GM18951 (cell line): ENCODE data around the gene ARHGEF10L.

Experiments used
- POLR2A ChIP-seq: IDR thresholded peaks from 4 replicates; pipeline ENCODE4 v1.6.1; 2011; ENCODE audit warnings: mild to moderate bottlenecking; ENCODE audit not compliant: insufficient read length, insufficient read depth; ENCODE audit errors: extremely low read depth
- in situ Hi-C: fragments of 300-500 bp; cut with MboI; formaldehyde crosslinking; loops from one replicate; pipeline ENCODE4 v1.12.0; 2022; ENCODE audit warnings: low sequenced_read_pairs, mixed read lengths, inconsistent platforms; ENCODE audit not compliant: unreplicated experiment

Gene ARHGEF10L

DNA sequence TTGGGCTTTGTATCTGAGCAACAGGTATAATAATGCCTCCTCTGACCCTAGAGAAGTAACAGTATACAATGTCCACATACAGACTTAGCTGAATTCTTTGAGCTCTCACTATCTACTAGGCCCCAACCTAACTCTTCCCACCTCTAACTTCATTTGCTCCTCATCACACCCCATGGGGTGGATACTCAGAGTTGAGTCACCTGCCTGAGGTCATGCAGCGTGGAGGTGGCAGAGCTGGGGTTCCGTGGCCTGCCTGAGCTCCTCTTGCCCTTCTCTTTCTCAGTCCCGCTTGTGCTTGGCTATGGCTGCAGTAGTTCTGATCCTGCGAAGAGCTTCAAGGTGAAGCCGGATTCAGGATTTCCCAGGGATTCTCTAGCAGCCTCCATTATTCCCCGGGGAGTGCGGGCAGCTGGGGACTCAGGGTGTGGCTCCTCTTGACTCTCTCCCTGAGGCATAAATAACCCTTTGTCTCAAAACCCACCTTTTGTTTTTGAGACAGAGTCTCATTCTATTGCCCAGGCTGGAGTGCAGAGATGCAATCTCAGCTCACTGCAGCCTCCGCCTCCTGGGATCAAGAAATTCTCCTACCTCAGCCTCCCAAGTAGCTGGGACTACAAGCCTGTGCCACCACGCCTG is 185.7 kb downstream of the ARHGEF10L start:
- TF ChIP-seq POLR2A, result no peak
- in situ Hi-C loops, result no loop called here

- no peak for TF ChIP-seq POLR2A
- in situ Hi-C loops, result no loop called here
These were observed 186.5 kb downstream of the ARHGEF10L start for GRCh38 chr1:17725811-17726582.

- in situ Hi-C loops, result no loop called here
- TF ChIP-seq POLR2A, result no peak
These were observed 188.7 kb downstream of the ARHGEF10L start for GRCh38 chr1:17728123-17728712.

DNA sequence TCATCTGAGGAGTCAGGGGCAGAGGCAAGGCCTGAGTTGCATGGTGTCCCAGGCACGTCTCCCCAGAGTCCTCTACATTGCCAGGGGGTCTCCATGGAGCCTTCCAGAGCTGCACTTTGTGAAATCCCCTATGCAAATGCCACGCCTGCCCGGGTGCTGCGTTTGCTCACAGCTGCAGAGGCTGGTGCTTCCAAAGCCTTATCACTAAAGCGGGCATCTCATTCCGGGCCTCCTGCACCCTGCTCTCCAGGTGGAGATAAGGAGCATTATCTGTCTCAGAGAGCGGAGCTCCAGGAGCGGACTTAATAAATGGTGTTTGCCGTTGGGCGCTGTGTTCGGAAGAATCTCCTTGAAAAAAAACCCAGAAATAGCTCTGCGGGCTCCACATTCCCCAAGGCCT is 189.8 kb downstream of the ARHGEF10L start:
- in situ Hi-C loops, result no loop called here
- TF ChIP-seq POLR2A, result no peak

- in situ Hi-C loops, result no loop called here
- no peak for TF ChIP-seq POLR2A
These were observed 190.4 kb downstream of the ARHGEF10L start for GRCh38 chr1:17729909-17730308.

DNA sequence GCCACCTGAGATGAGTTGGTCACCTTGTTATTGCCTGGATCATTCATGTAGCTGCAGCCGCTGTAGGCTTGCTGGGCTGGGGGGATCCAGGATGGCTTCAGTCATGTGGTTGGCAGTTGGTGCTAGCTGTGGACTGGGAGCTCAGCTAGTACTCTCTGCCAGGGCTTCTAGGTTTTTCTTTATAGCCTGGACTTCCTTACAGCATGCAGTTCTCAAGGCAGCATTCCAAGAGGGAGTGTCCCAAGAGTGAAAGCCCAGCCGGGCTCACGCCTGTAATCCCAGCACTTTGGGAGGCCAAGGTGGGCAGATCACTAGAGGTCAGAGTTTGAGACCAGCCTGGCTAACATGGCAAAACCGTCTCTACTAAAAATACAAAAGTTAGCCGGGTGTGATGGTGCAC is 192.0 kb downstream of the ARHGEF10L start:
- no peak for TF ChIP-seq POLR2A
- in situ Hi-C loops, result no loop called here

GRCh38 chr1:17732475-17732874 is 193.0 kb downstream of the ARHGEF10L start:
- no peak for TF ChIP-seq POLR2A
- in situ Hi-C loops, result no loop called here

- in situ Hi-C loops, result no loop called here
These were observed 194.2 kb downstream of the ARHGEF10L start for GRCh38 chr1:17733661-17734060.

DNA sequence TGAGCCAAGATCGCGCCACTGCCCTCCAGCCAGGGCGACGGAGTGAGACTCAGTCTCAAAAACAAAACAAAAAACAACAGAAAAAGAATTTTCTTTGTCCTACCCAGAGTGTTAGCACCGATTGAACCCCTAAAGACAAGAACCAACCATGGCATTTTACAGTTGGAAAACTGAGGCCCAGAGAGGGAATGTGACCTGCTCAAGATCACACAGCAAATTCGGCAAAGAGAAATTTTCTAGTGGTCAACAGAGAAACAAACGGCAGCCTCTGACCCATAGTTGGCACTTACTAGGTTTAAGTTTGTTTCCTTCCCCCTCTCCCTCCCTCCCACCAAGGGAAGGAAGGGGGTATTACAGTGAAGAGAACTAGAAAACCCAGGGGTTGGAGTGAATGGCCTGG is 195.1 kb downstream of the ARHGEF10L start:
- in situ Hi-C loops, result no loop called here
- no peak for TF ChIP-seq POLR2A

More at GRCh38 chr1:17733661-17734060, 194.2 kb downstream of the ARHGEF10L start:
- no peak for TF ChIP-seq POLR2A

GRCh38 chr1:17735348-17735747 is 195.8 kb downstream of the ARHGEF10L start:
- in situ Hi-C loops, result no loop called here
- TF ChIP-seq POLR2A, result no peak

- no peak for TF ChIP-seq POLR2A
- in situ Hi-C loops, result no loop called here
These were observed 196.3 kb downstream of the ARHGEF10L start for GRCh38 chr1:17735793-17736192.

GRCh38 chr1:17736625-17737024 is 197.1 kb downstream of the ARHGEF10L start:
- TF ChIP-seq POLR2A, result no peak
- in situ Hi-C loops, result no loop called here

GRCh38 chr1:17739050-17739449 is 199.6 kb downstream of the ARHGEF10L start:
- TF ChIP-seq POLR2A, result no peak
- in situ Hi-C loops, result no loop called here

- in situ Hi-C loops, result no loop called here
- no peak for TF ChIP-seq POLR2A
These were observed 201.6 kb downstream of the ARHGEF10L start for GRCh38 chr1:17741052-17741451.
